ENCODE results near the gene ATG2B.

The ATG2B gene

GRCh38 chr14:96263347-96264199 is 99.6 kb downstream of the ATG2B start:
- Histone ChIP-seq H3K9me3 (replicated peaks in 1 of 2; ENCODE audit: control insufficient read depth in 2 of 2, insufficient read depth in 1 of 2, low read depth in 1 of 2, low read length in 2 of 2) (peaks cover 0 to 3% of the 10 kb centered on the region in 2 donors), H3K27me3 (ENCODE audit: control insufficient read depth in 3 of 3, insufficient read depth in 3 of 3, low read depth in 1 of 3, low read length in 3 of 3) (no peaks in the 10 kb centered on the region), H3K4me3 (ENCODE audit: low read length in 2 of 2) (no peak overlapping the region), H3K14ac (ENCODE audit: low read length) (no peak overlapping the region), H3K27ac (replicated peaks; ENCODE audit: low read length) (no peak overlapping the region), H3K4me1 (ENCODE audit: control insufficient read depth in 2 of 2, insufficient read depth in 1 of 2, low read depth in 1 of 2, low read length in 2 of 2) (peaks cover 0 to 5% of the 10 kb centered on the region in 2 donors), H2BK12ac (ENCODE audit: low read length) (no peak overlapping the region), H2BK5ac (ENCODE audit: low read length) (no peak overlapping the region), H3K4me2 (ENCODE audit: insufficient read depth, low read length, poor library complexity, severe bottlenecking) (no peak overlapping the region), H3K23ac (ENCODE audit: low read depth, low read length, poor library complexity) (no peak overlapping the region), H4K91ac (ENCODE audit: low read depth, low read length, poor library complexity) (no peak overlapping the region), H2AK5ac (ENCODE audit: low read depth, low read length) (no peak overlapping the region), H3K9ac (ENCODE audit: low read depth, low read length, poor library complexity) (peak overlapping the region; percentile 44), H2AFZ (ENCODE audit: low read length) (no peak overlapping the region), H4K8ac (ENCODE audit: low read depth, low read length) (no peak overlapping the region), H3K18ac (ENCODE audit: low read length) (peak overlapping the region; percentile 39), H3K4ac (ENCODE audit: low read length) (no peak overlapping the region), H2BK15ac (ENCODE audit: low read length) (no peak overlapping the region), H2BK120ac (ENCODE audit: low read depth, low read length) (no peak overlapping the region), H3K36me3 (replicated peaks in 1 of 2; ENCODE audit: control insufficient read depth in 2 of 2, insufficient read depth in 2 of 2, low read length in 2 of 2) (no peaks in the 10 kb centered on the region), H3K79me1 (ENCODE audit: low read depth, low read length) (no peaks in the 10 kb centered on the region)
- DNase-seq (ENCODE audit: low spot score): no peak
- WGBS, 2 donors (ENCODE audit: extremely low coverage in 2 of 2, insufficient read length in 2 of 2, insufficient replicate concordance in 1 of 2): no CpG with 5 or more reads among the region's 20 CpGs

- no peak overlapping the region for H3K14ac ChIP-seq (ENCODE audit: low read length)
- no peak overlapping the region for H2BK120ac ChIP-seq (ENCODE audit: low read depth, low read length)
- H3K9me3 ChIP-seq (replicated peaks in 1 of 2; ENCODE audit: control insufficient read depth in 2 of 2, insufficient read depth in 1 of 2, low read depth in 1 of 2, low read length in 2 of 2): peaks cover 0 to 3% of the 10 kb centered on the region in 2 donors
- no peak overlapping the region for H2AK5ac ChIP-seq (ENCODE audit: low read depth, low read length)
- no peak overlapping the region for H3K4me2 ChIP-seq (ENCODE audit: insufficient read depth, low read length, poor library complexity, severe bottlenecking)
- no peaks in the 10 kb centered on the region for H3K79me1 ChIP-seq (ENCODE audit: low read depth, low read length)
- H3K9ac ChIP-seq (ENCODE audit: low read depth, low read length, poor library complexity): no peak overlapping the region
- no peak overlapping the region for H3K23ac ChIP-seq (ENCODE audit: low read depth, low read length, poor library complexity)
- H2BK12ac ChIP-seq (ENCODE audit: low read length): no peak overlapping the region
- no peak overlapping the region for H4K91ac ChIP-seq (ENCODE audit: low read depth, low read length, poor library complexity)
- no peak overlapping the region for H2BK15ac ChIP-seq (ENCODE audit: low read length)
- H3K36me3 ChIP-seq (replicated peaks in 1 of 2; ENCODE audit: control insufficient read depth in 2 of 2, insufficient read depth in 2 of 2, low read length in 2 of 2): no peaks in the 10 kb centered on the region
- H3K4me3 ChIP-seq (ENCODE audit: low read length in 2 of 2): no peak overlapping the region
- DNase-seq (ENCODE audit: low spot score): no peak
- H3K27me3 ChIP-seq (ENCODE audit: control insufficient read depth in 3 of 3, insufficient read depth in 3 of 3, low read depth in 1 of 3, low read length in 3 of 3): no peaks in the 10 kb centered on the region
- peaks cover 0 to 1% of the 10 kb centered on the region in 2 donors for H3K4me1 ChIP-seq (ENCODE audit: control insufficient read depth in 2 of 2, insufficient read depth in 1 of 2, low read depth in 1 of 2, low read length in 2 of 2)
- WGBS, 2 donors (ENCODE audit: extremely low coverage in 2 of 2, insufficient read length in 2 of 2, insufficient replicate concordance in 1 of 2): no CpG with 5 or more reads among the region's 16 CpGs
- no peak overlapping the region for H4K8ac ChIP-seq (ENCODE audit: low read depth, low read length)
- no peak overlapping the region for H3K27ac ChIP-seq (replicated peaks; ENCODE audit: low read length)
- no peak overlapping the region for H2BK5ac ChIP-seq (ENCODE audit: low read length)
- no peak overlapping the region for H2AFZ ChIP-seq (ENCODE audit: low read length)
- no peak overlapping the region for H3K4ac ChIP-seq (ENCODE audit: low read length)
- no peak overlapping the region for H3K18ac ChIP-seq (ENCODE audit: low read length)
These were observed 101.1 kb downstream of the ATG2B start for GRCh38 chr14:96261772-96262655.

GRCh38 chr14:96261053-96261452 is 102.1 kb downstream of the ATG2B start:
- no peak overlapping the region for H3K14ac ChIP-seq (ENCODE audit: low read length)
- no peak overlapping the region for H3K4me2 ChIP-seq (ENCODE audit: insufficient read depth, low read length, poor library complexity, severe bottlenecking)
- no peaks in the 10 kb centered on the region for H3K36me3 ChIP-seq (replicated peaks in 1 of 2; ENCODE audit: control insufficient read depth in 2 of 2, insufficient read depth in 2 of 2, low read length in 2 of 2)
- H3K4ac ChIP-seq (ENCODE audit: low read length): no peak overlapping the region
- no peak overlapping the region for H2BK5ac ChIP-seq (ENCODE audit: low read length)
- H3K18ac ChIP-seq (ENCODE audit: low read length): no peak overlapping the region
- H4K8ac ChIP-seq (ENCODE audit: low read depth, low read length): no peak overlapping the region
- H3K4me3 ChIP-seq (ENCODE audit: low read length in 2 of 2): no peak overlapping the region
- H3K79me1 ChIP-seq (ENCODE audit: low read depth, low read length): no peaks in the 10 kb centered on the region
- no peak overlapping the region for H2AK5ac ChIP-seq (ENCODE audit: low read depth, low read length)
- H3K9ac ChIP-seq (ENCODE audit: low read depth, low read length, poor library complexity): no peak overlapping the region
- no peak overlapping the region for H2BK120ac ChIP-seq (ENCODE audit: low read depth, low read length)
- no peak for DNase-seq (ENCODE audit: low spot score)
- whole genome bisulfite sequencing, 2 donors (ENCODE audit: extremely low coverage in 2 of 2, insufficient read length in 2 of 2, insufficient replicate concordance in 1 of 2): no CpG with 5 or more reads among the region's 5 CpGs
- H3K23ac ChIP-seq (ENCODE audit: low read depth, low read length, poor library complexity): no peak overlapping the region
- no peaks in the 10 kb centered on the region for H3K27me3 ChIP-seq (ENCODE audit: control insufficient read depth in 3 of 3, insufficient read depth in 3 of 3, low read depth in 1 of 3, low read length in 3 of 3)
- peaks cover 0 to 3% of the 10 kb centered on the region in 2 donors for H3K9me3 ChIP-seq (replicated peaks in 1 of 2; ENCODE audit: control insufficient read depth in 2 of 2, insufficient read depth in 1 of 2, low read depth in 1 of 2, low read length in 2 of 2)
- no peak overlapping the region for H3K27ac ChIP-seq (replicated peaks; ENCODE audit: low read length)
- no peaks in the 10 kb centered on the region for H3K4me1 ChIP-seq (ENCODE audit: control insufficient read depth in 2 of 2, insufficient read depth in 1 of 2, low read depth in 1 of 2, low read length in 2 of 2)
- no peak overlapping the region for H2AFZ ChIP-seq (ENCODE audit: low read length)
- H2BK12ac ChIP-seq (ENCODE audit: low read length): no peak overlapping the region
- no peak overlapping the region for H4K91ac ChIP-seq (ENCODE audit: low read depth, low read length, poor library complexity)
- H2BK15ac ChIP-seq (ENCODE audit: low read length): no peak overlapping the region

- Histone ChIP-seq H3K27ac (replicated peaks; ENCODE audit: low read length) (no peak overlapping the region), H2AK5ac (ENCODE audit: low read depth, low read length) (no peak overlapping the region), H3K9ac (ENCODE audit: low read depth, low read length, poor library complexity) (no peak overlapping the region), H3K79me1 (ENCODE audit: low read depth, low read length) (no peaks in the 10 kb centered on the region), H3K14ac (ENCODE audit: low read length) (no peak overlapping the region), H3K36me3 (replicated peaks in 1 of 2; ENCODE audit: control insufficient read depth in 2 of 2, insufficient read depth in 2 of 2, low read length in 2 of 2) (no peaks in the 10 kb centered on the region), H3K23ac (ENCODE audit: low read depth, low read length, poor library complexity) (no peak overlapping the region), H3K27me3 (ENCODE audit: control insufficient read depth in 3 of 3, insufficient read depth in 3 of 3, low read depth in 1 of 3, low read length in 3 of 3) (no peaks in the 10 kb centered on the region), H3K9me3 (replicated peaks in 1 of 2; ENCODE audit: control insufficient read depth in 2 of 2, insufficient read depth in 1 of 2, low read depth in 1 of 2, low read length in 2 of 2) (peaks cover 0 to 3% of the 10 kb centered on the region in 2 donors), H2BK5ac (ENCODE audit: low read length) (no peak overlapping the region), H3K4me1 (ENCODE audit: control insufficient read depth in 2 of 2, insufficient read depth in 1 of 2, low read depth in 1 of 2, low read length in 2 of 2) (no peaks in the 10 kb centered on the region), H2BK120ac (ENCODE audit: low read depth, low read length) (no peak overlapping the region), H3K4ac (ENCODE audit: low read length) (no peak overlapping the region), H4K91ac (ENCODE audit: low read depth, low read length, poor library complexity) (no peak overlapping the region), H3K4me3 (ENCODE audit: low read length in 2 of 2) (no peak overlapping the region), H2BK12ac (ENCODE audit: low read length) (no peak overlapping the region), H2BK15ac (ENCODE audit: low read length) (no peak overlapping the region), H3K18ac (ENCODE audit: low read length) (no peak overlapping the region), H2AFZ (ENCODE audit: low read length) (no peak overlapping the region), H3K4me2 (ENCODE audit: insufficient read depth, low read length, poor library complexity, severe bottlenecking) (no peak overlapping the region), H4K8ac (ENCODE audit: low read depth, low read length) (no peak overlapping the region)
- no peak for DNase-seq (ENCODE audit: low spot score)
- WGBS, 2 donors (ENCODE audit: extremely low coverage in 2 of 2, insufficient read length in 2 of 2, insufficient replicate concordance in 1 of 2): no CpG with 5 or more reads among the region's 2 CpGs
These were observed 102.8 kb downstream of the ATG2B start for GRCh38 chr14:96260341-96260821.

All from neuronal stem cell (in vitro differentiated cells).